Measurements from ENCODE around the gene CAMK1D. TPM values are rescaled to one million over a fixed set of nuclear protein-coding genes. Genes with fewer than 3 reads are reported as not detected.

The CAMK1D gene
- total and polyA plus RNA-seq, 2 experiments from 2014 or later = 4.6 to 7.2 TPM

GRCh38 chr10:12503311-12503710 is 154.0 kb downstream of the CAMK1D start (continued):
- TF ChIP-seq REST (IDR thresholded peaks at IDR 0.05; ENCODE audit: unreplicated experiment) = no peak
- no peak for TF ChIP-seq NANOG (IDR thresholded peaks at IDR 0.05; ENCODE audit: borderline replicate concordance)
- TF ChIP-seq EZH2phosphoT487 (IDR thresholded peaks at IDR 0.05; ENCODE audit: unreplicated experiment) = no peak
- TF ChIP-seq, protein P1, sequence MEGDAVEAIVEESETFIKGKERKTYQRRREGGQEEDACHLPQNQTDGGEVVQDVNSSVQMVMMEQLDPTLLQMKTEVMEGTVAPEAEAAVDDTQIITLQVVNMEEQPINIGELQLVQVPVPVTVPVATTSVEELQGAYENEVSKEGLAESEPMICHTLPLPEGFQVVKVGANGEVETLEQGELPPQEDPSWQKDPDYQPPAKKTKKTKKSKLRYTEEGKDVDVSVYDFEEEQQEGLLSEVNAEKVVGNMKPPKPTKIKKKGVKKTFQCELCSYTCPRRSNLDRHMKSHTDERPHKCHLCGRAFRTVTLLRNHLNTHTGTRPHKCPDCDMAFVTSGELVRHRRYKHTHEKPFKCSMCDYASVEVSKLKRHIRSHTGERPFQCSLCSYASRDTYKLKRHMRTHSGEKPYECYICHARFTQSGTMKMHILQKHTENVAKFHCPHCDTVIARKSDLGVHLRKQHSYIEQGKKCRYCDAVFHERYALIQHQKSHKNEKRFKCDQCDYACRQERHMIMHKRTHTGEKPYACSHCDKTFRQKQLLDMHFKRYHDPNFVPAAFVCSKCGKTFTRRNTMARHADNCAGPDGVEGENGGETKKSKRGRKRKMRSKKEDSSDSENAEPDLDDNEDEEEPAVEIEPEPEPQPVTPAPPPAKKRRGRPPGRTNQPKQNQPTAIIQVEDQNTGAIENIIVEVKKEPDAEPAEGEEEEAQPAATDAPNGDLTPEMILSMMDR (conservative IDR thresholded peaks at IDR 0.05; ENCODE audit: low read depth in 2 of 2) = no peak
- no peak for TF ChIP-seq STAT1 (IDR thresholded peaks at IDR 0.05; ENCODE audit: unreplicated experiment)
- TF ChIP-seq POLR2AphosphoS5 (IDR thresholded peaks at IDR 0.05; ENCODE audit: low read depth) = no peak
- no peak for TF ChIP-seq ZNF331 (CRISPR knock-in tag; IDR thresholded peaks at IDR 0.05; ENCODE audit: low read depth)

DNA sequence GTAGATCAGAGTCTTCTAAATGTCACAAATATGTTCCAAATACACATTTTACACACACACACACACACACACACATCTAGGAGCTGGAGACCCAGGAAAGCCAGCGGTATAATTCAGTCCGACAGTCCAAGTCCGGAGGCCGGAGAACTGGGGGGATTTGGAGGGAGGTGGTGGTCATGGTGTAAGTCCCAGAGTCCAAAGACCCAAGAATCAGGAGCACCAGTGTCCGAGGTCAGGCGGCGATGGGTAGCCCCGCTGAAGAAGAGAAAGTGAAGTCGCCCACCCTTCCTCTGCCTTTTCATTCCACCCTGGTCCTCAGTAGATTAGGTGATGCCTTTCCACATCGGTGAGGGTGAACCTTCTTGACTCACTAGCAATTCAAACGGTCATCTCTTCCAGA is 154.8 kb downstream of the CAMK1D start:
- Histone ChIP-seq H2AFZ (no peak overlapping the region), H3K4me2 (no peak overlapping the region), H3K79me2 (replicated peaks; ENCODE audit: insufficient read depth) (no peaks in the 10 kb centered on the region; the same call in 1 of the 2 replicates), H3K9me2 (ENCODE audit: insufficient read depth) (no peaks in the 10 kb centered on the region), H3K4me1 (ENCODE audit: insufficient read depth) (peaks cover 18% of the 10 kb centered on the region), H4K20me1 (replicated peaks; ENCODE audit: insufficient read depth) (0 out of 2 replicates have a peak, but pooled peaks cover 5% of the 10 kb centered on the region), H3K27me3 (ENCODE audit: insufficient read depth) (no peaks in the 10 kb centered on the region), H3K36me3 (ENCODE audit: insufficient read depth) (no peaks in the 10 kb centered on the region), H3F3A (replicated peaks; ENCODE audit: low read depth) (no peaks in the 10 kb centered on the region), H3K27ac (ENCODE audit: low read depth) (no peak overlapping the region), H3K4me3 (no peak overlapping the region)
- Mint-ChIP-seq H3K4me3 (no peak overlapping the region), H3K9me3 (no peaks in the 10 kb centered on the region; the same call in 2 of the 3 replicates), H3K27me3 (ENCODE audit: insufficient read depth, low read depth, poor library complexity) (peaks cover 6% of the 10 kb centered on the region), H3K4me1 (peaks cover 36% of the 10 kb centered on the region), H3K27ac (no peak overlapping the region), H3K36me3 (ENCODE audit: low read depth) (peaks cover 4% of the 10 kb centered on the region; the same call in 1 of the 3 replicates)
- DNase-seq (ENCODE audit: low spot score) (no peak), ATAC-seq (no peak)
- TF ChIP-seq ZNF331 (CRISPR knock-in tag; IDR thresholded peaks at IDR 0.05; ENCODE audit: low read depth) (no peak), EZH2 (IDR thresholded peaks at IDR 0.05; ENCODE audit: low read depth, unreplicated experiment) (no peak), STAT1 (IDR thresholded peaks at IDR 0.05; ENCODE audit: unreplicated experiment) (no peak), POLR2AphosphoS5 (IDR thresholded peaks at IDR 0.05; ENCODE audit: low read depth) (no peak), ZNF462 (CRISPR knock-in tag; IDR thresholded peaks at IDR 0.05) (no peak), EZH2phosphoT487 (IDR thresholded peaks at IDR 0.05; ENCODE audit: unreplicated experiment) (no peak)
